HepG2 (cell line): ENCODE results near the gene GSC2. TPM values are rescaled to one million over a fixed set of nuclear protein-coding genes. Genes with fewer than 3 reads are reported as not detected.

Experiments
- DBP ChIP-seq: sonication (generic); formaldehyde crosslinking; IDR thresholded peaks from 2 replicates; pipeline ENCODE4 v1.4.0; 2020; ENCODE audit warnings: missing genetic modification reagents; ENCODE audit errors: not compliant biosample characterization
- HOXA7 ChIP-seq: sonication (generic); formaldehyde crosslinking; IDR thresholded peaks from 2 replicates; pipeline ENCODE4 v1.8.1; 2022; ENCODE audit warnings: mild to moderate bottlenecking, missing genetic modification reagents, moderate library complexity
- PAF1 ChIP-seq: IDR thresholded peaks from 2 replicates; pipeline ENCODE4 v1.6.1; 2016; ENCODE audit warnings: missing genetic modification reagents, missing compliant biosample characterization
- RBFOX2 ChIP-seq: fragments of 200-400 bp; formaldehyde crosslinking; IDR thresholded peaks from 2 replicates; pipeline ENCODE4 v1.6.1; 2017; ENCODE audit warnings: low read depth, mild to moderate bottlenecking, low read length
- RFXANK ChIP-seq: IDR thresholded peaks from 2 replicates; pipeline ENCODE4 v1.6.1; 2016
- STAT5B ChIP-seq: sonication (generic); formaldehyde crosslinking; IDR thresholded peaks from 2 replicates; pipeline ENCODE4 v1.4.0; 2020; ENCODE audit warnings: missing genetic modification reagents
- TARDBP ChIP-seq: sonication (generic); formaldehyde crosslinking; IDR thresholded peaks from 2 replicates; pipeline ENCODE4 v1.8.0; 2022; ENCODE audit warnings: mild to moderate bottlenecking, missing genetic modification reagents
- TCF7L2 ChIP-seq: IDR thresholded peaks from 2 replicates; pipeline ENCODE4 v1.6.1; 2011; ENCODE audit warnings: mild to moderate bottlenecking, low read depth, low read length, moderate library complexity
- TRAFD1 ChIP-seq: sonication (generic); formaldehyde crosslinking; IDR thresholded peaks from 2 replicates; pipeline ENCODE4 v1.5.1; 2020; ENCODE audit warnings: missing genetic modification reagents, mild to moderate bottlenecking, borderline replicate concordance
- ZFP1 ChIP-seq: IDR thresholded peaks from 2 replicates; pipeline ENCODE4 v1.6.1; 2016
- ZNF224 ChIP-seq: sonication (generic); formaldehyde crosslinking; IDR thresholded peaks from 2 replicates; pipeline ENCODE4 v1.5.0; 2020; ENCODE audit warnings: mild to moderate bottlenecking, missing genetic modification reagents
- ZNF335 ChIP-seq: sonication (generic); formaldehyde crosslinking; IDR thresholded peaks from 2 replicates; pipeline ENCODE4 v1.4.0; 2020; ENCODE audit warnings: missing genetic modification reagents
- ZNF431 ChIP-seq: sonication (generic); formaldehyde crosslinking; IDR thresholded peaks from 2 replicates; pipeline ENCODE4 v1.9.0; 2022; ENCODE audit warnings: missing genetic modification reagents, low read depth, mild to moderate bottlenecking, borderline replicate concordance
- ZNF460 ChIP-seq: sonication (generic); formaldehyde crosslinking; IDR thresholded peaks from 2 replicates; pipeline ENCODE4 v1.5.1; 2020; ENCODE audit warnings: missing genetic modification reagents, mild to moderate bottlenecking, borderline replicate concordance
- ZNF550 ChIP-seq: sonication (generic); formaldehyde crosslinking; IDR thresholded peaks from 2 replicates; pipeline ENCODE4 v1.4.0; 2020; ENCODE audit warnings: mild to moderate bottlenecking, missing genetic modification reagents, borderline replicate concordance
- ZNF576 ChIP-seq: sonication (generic); formaldehyde crosslinking; IDR thresholded peaks from 2 replicates; pipeline ENCODE4 v1.4.0; 2020; ENCODE audit warnings: mild to moderate bottlenecking, missing genetic modification reagents
- ZNF670 ChIP-seq: sonication (generic); formaldehyde crosslinking; IDR thresholded peaks from 2 replicates; pipeline ENCODE4 v1.8.0; 2022; ENCODE audit warnings: mild to moderate bottlenecking, missing genetic modification reagents, borderline replicate concordance
- polyA plus RNA-seq, 8 experiments: library from polyadenylated mRNA; depleted of rRNA in 3 of 8; stranded (reverse) in 7 of 8; unstranded in 1 of 8; fragments of >200 nt; fragmentation: Illumina TruSeq in 4 of 8; extraction: Trizol in 4 of 8; gene quantifications; 2 replicates each; pipeline versions ENCODE4 v1.2.1 to v1.2.3, GENCODE V29; 2011 to 2016; ENCODE audit warnings: low read depth in 4 of 8, missing spikeins in 1 of 8, mixed read lengths in 1 of 8; ENCODE audit not compliant: insufficient read depth in 1 of 8
- total RNA-seq, 5 experiments: library from RNA; depleted of rRNA; stranded (reverse); fragments of >200 nt; fragmentation: Illumina TruSeq; extraction: Trizol; gene quantifications; 2 replicates each; pipeline ENCODE4 v1.2.3, GENCODE V29; 2016; ENCODE audit warnings: low read depth in 1 of 5
- TF ChIP-seq, protein P1 (sequence below): sonication (generic); formaldehyde crosslinking; IDR thresholded peaks from 2 replicates; pipeline ENCODE4 v1.4.0; 2020; ENCODE audit warnings: missing genetic modification reagents
- TF ChIP-seq, protein P2 (sequence below): sonication (generic); formaldehyde crosslinking; IDR thresholded peaks from 2 replicates; pipeline ENCODE4 v1.4.0; 2020; ENCODE audit warnings: missing genetic modification reagents
- TF ChIP-seq, protein P3 (sequence below): sonication (generic); formaldehyde crosslinking; IDR thresholded peaks from 2 replicates; pipeline ENCODE4 v1.5.0; 2020; ENCODE audit warnings: missing genetic modification reagents
- TF ChIP-seq, protein P4 (sequence below): sonication (generic); formaldehyde crosslinking; IDR thresholded peaks from 2 replicates; pipeline ENCODE4 v1.4.0; 2020; ENCODE audit warnings: low read depth, mild to moderate bottlenecking, missing genetic modification reagents

The GSC2 gene
- total and polyA plus RNA-seq, 2 of the 13 experiments (the other 11 are each of a cell fraction or from before 2014, with no cell fraction given) = not detected

- no peak for TF ChIP-seq TRAFD1 (CRISPR knock-in tag)
- no peak for TF ChIP-seq TCF7L2
- TF ChIP-seq ZNF431 (CRISPR knock-in tag) = peak; percentile 63; the same call in 1 of the 2 replicates
- TF ChIP-seq ZNF224 (CRISPR knock-in tag) = no peak
- TF ChIP-seq, protein P1, sequence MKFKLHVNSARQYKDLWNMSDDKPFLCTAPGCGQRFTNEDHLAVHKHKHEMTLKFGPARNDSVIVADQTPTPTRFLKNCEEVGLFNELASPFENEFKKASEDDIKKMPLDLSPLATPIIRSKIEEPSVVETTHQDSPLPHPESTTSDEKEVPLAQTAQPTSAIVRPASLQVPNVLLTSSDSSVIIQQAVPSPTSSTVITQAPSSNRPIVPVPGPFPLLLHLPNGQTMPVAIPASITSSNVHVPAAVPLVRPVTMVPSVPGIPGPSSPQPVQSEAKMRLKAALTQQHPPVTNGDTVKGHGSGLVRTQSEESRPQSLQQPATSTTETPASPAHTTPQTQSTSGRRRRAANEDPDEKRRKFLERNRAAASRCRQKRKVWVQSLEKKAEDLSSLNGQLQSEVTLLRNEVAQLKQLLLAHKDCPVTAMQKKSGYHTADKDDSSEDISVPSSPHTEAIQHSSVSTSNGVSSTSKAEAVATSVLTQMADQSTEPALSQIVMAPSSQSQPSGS = no peak
- TF ChIP-seq ZNF460 (CRISPR knock-in tag) = no peak
- TF ChIP-seq ZFP1 (CRISPR knock-in tag) = no peak
- no peak for TF ChIP-seq ZNF670 (CRISPR knock-in tag)
- no peak for TF ChIP-seq TARDBP
- TF ChIP-seq, protein P2, sequence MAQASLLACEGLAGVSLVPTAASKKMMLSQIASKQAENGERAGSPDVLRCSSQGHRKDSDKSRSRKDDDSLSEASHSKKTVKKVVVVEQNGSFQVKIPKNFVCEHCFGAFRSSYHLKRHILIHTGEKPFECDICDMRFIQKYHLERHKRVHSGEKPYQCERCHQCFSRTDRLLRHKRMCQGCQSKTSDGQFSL (CRISPR knock-in tag) = no peak
- TF ChIP-seq STAT5B (CRISPR knock-in tag) = no peak
- TF ChIP-seq ZNF335 = no peak
- TF ChIP-seq HOXA7 (CRISPR knock-in tag) = no peak
- TF ChIP-seq ZNF576 (CRISPR knock-in tag) = no peak
- TF ChIP-seq DBP (CRISPR knock-in tag) = no peak
- TF ChIP-seq, protein P3, sequence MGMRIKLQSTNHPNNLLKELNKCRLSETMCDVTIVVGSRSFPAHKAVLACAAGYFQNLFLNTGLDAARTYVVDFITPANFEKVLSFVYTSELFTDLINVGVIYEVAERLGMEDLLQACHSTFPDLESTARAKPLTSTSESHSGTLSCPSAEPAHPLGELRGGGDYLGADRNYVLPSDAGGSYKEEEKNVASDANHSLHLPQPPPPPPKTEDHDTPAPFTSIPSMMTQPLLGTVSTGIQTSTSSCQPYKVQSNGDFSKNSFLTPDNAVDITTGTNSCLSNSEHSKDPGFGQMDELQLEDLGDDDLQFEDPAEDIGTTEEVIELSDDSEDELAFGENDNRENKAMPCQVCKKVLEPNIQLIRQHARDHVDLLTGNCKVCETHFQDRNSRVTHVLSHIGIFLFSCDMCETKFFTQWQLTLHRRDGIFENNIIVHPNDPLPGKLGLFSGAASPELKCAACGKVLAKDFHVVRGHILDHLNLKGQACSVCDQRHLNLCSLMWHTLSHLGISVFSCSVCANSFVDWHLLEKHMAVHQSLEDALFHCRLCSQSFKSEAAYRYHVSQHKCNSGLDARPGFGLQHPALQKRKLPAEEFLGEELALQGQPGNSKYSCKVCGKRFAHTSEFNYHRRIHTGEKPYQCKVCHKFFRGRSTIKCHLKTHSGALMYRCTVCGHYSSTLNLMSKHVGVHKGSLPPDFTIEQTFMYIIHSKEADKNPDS (CRISPR knock-in tag) = no peak
- peak; percentile 69 for TF ChIP-seq RBFOX2
- TF ChIP-seq ZNF550 (CRISPR knock-in tag) = no peak
- TF ChIP-seq RFXANK (CRISPR knock-in tag) = no peak
- no peak for TF ChIP-seq PAF1
- TF ChIP-seq, protein P4, sequence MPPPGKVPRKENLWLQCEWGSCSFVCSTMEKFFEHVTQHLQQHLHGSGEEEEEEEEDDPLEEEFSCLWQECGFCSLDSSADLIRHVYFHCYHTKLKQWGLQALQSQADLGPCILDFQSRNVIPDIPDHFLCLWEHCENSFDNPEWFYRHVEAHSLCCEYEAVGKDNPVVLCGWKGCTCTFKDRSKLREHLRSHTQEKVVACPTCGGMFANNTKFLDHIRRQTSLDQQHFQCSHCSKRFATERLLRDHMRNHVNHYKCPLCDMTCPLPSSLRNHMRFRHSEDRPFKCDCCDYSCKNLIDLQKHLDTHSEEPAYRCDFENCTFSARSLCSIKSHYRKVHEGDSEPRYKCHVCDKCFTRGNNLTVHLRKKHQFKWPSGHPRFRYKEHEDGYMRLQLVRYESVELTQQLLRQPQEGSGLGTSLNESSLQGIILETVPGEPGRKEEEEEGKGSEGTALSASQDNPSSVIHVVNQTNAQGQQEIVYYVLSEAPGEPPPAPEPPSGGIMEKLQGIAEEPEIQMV (CRISPR knock-in tag) = no peak
These were observed 28.1 kb upstream of the GSC2 start (continued) for GRCh38 chr22:19178065-19178656.
